Activated naive CD4-positive, alpha-beta T cell treated with anti-CD3 and anti-CD28 coated beads, Interleukin-2, amount 50 U/mL, for 24 hours (primary cell): ENCODE results near the gene TYRO3.
"Not testable (repeated sequence)": the region's sequence is repeated elsewhere in the genome, so short reads cannot be mapped to it uniquely, and the experiment has no call there.

ENCODE experiments used
- H3K27ac Mint-ChIP-seq: one replicate; pipeline ENCODE4 v1.8.0; 2021; ENCODE audit warnings: mild to moderate bottlenecking, mixed read lengths
- H3K27me3 Mint-ChIP-seq: one replicate; pipeline ENCODE4 v1.8.0; 2021; ENCODE audit warnings: mixed read lengths
- H3K36me3 Mint-ChIP-seq: one replicate; pipeline ENCODE4 v1.8.0; 2021; ENCODE audit warnings: mixed read lengths
- H3K4me1 Mint-ChIP-seq: one replicate; pipeline ENCODE4 v1.8.0; 2021; ENCODE audit warnings: mixed read lengths
- H3K4me3 Mint-ChIP-seq: one replicate; pipeline ENCODE4 v1.8.0; 2021; ENCODE audit warnings: mild to moderate bottlenecking, mixed read lengths
- H3K9me3 Mint-ChIP-seq: one replicate; pipeline ENCODE4 v1.8.0; 2021; ENCODE audit warnings: mixed read lengths

The TYRO3 gene

DNA sequence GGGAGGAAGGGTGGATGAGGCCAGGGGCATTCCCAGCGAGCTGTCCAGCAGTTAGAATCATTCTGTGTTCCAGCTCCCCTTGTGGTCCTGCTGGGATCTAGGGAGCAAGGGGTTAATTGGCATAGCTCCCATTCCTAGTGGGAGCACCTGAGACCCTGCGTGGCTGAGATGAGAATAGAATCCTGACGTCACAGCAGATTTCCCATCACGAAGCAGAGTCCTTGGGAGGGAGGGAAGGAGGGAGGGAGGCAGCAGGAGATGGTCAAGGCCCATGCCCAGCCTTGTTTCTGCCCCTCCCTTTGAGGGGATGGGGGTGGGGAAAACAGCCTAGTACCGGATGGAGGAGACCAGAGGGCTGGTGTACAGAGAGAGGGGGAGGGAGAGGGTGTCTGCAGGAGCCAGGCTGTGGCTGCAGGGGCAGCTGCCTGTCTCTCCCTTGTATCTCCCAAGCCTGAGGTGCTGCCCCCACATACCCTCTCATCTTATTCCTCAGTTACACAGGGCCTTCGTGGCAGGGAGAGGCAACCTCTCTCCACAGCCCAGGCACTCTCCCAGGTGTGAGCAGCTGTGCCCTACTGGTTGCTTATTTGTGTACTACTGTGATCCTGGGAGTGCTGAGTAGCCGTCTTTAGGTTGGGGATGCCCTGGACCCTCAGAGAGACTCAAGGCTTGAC, 5.4 kb downstream of the TYRO3 start:
- Mint-ChIP-seq H3K27me3 (peaks cover 3% of the 10 kb centered on the region), H3K4me1 (no peaks in the 10 kb centered on the region), H3K9me3 (no peaks in the 10 kb centered on the region), H3K36me3 (no peaks in the 10 kb centered on the region), H3K4me3 (no peak overlapping the region), H3K27ac (no peak overlapping the region)

DNA sequence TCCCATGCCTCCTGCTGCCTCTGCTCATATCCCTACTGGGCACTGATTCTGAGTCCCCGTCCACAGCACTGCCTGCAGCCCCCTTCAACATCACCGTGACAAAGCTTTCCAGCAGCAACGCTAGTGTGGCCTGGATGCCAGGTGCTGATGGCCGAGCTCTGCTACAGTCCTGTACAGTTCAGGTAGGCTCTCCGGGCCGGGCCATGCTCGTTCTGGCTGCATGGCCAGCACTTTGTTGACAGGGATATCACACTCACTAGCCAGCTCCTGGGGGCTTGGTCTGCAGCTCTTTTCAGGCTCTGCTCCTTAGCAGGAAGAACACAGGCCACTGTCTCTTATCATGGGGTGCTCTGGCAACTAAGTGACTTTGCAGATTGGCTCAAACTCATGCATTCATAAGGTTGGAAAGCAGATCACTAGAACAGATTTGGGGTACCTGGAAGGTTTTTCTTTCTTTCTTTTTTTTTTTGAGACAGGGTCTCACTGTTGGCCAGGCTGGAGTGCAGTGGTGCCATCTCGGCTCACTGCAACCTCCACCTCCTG, 6.0 kb downstream of the TYRO3 start:
- H3K4me3 Mint-ChIP-seq = no peak overlapping the region
- peaks cover 3% of the 10 kb centered on the region for H3K27me3 Mint-ChIP-seq
- H3K9me3 Mint-ChIP-seq = no peaks in the 10 kb centered on the region
- H3K36me3 Mint-ChIP-seq = no peaks in the 10 kb centered on the region
- H3K4me1 Mint-ChIP-seq = no peaks in the 10 kb centered on the region
- H3K27ac Mint-ChIP-seq = no peak overlapping the region

DNA sequence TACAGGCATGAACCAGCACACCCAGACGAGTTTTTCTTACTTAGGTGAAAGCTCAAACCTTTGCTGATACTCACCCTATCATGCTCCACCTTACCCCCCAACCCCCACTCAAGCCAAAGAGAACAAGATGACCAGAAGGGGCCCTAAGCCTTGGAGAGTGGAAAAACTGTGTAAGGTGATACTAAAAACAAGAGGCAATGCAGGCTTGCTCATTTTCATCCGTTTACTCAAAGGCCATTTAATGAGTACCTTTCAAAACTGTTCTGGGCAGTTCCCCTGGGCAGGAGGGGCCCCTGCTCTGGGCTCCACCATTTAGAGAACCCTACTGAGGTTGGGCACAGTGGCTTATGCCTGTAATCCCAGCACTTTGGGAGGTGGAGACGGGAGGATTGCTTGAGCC, 6.7 kb downstream of the TYRO3 start:
- no peak overlapping the region for H3K27ac Mint-ChIP-seq
- H3K27me3 Mint-ChIP-seq = peaks cover under 1% of the 10 kb centered on the region
- no peaks in the 10 kb centered on the region for H3K4me1 Mint-ChIP-seq
- H3K9me3 Mint-ChIP-seq = no peaks in the 10 kb centered on the region
- no peaks in the 10 kb centered on the region for H3K36me3 Mint-ChIP-seq
- H3K4me3 Mint-ChIP-seq = no peak overlapping the region

DNA sequence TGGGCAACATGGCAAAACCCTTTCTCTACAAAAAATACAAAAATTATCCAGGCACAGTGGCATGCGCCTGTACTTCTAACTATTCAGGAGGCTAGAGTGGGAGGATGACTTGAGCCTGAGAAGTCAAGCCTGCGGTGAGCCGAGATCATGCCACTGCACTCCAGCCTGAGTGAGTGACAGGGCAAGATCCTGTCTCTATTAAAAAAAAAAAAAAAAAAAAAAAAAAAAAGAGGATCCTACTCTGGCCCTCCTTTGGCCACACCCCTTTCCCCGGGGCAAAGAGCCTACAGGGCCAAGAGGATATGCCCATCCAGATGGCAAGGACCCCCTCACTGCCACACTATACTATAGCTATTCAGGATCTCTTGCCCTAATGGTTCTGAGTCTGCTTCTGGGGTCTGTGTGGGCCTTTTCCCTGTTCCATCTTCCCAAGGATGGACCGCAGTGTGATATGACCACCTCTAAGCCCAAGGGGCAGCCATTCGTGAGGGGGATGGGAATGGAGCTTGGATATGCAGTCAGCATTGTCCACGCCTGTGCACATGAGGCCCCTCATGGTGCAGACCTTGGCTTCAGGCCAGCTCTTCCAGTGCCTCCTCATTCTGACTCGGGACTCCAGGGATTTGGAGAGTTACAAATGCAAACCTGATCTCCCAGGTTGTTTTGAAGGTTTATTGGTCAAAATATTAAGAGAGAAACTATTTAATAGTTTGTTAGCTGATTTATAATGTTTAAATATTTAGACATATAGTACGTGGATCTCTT, 7.3 kb downstream of the TYRO3 start:
- Mint-ChIP-seq H3K9me3 (no peaks in the 10 kb centered on the region), H3K36me3 (no peaks in the 10 kb centered on the region), H3K4me1 (no peaks in the 10 kb centered on the region), H3K27me3 (no peaks in the 10 kb centered on the region), H3K4me3 (no peak overlapping the region), H3K27ac (no peak overlapping the region)

DNA sequence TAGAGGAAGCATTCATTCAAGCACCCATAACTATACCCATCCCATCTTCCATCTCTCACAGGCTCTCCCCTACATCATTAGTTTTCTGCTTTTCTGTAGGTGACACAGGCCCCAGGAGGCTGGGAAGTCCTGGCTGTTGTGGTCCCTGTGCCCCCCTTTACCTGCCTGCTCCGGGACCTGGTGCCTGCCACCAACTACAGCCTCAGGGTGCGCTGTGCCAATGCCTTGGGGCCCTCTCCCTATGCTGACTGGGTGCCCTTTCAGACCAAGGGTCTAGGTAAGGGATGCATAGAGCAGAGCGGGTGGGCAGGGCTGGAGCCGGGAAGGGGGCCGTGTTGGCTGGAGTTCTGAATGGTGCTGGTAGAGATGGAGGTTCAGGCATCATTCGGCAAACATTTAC, 8.2 kb downstream of the TYRO3 start:
- Mint-ChIP-seq H3K4me3 (no peak overlapping the region), H3K9me3 (no peaks in the 10 kb centered on the region), H3K36me3 (no peaks in the 10 kb centered on the region), H3K27ac (no peak overlapping the region), H3K4me1 (no peaks in the 10 kb centered on the region), H3K27me3 (no peaks in the 10 kb centered on the region)

DNA sequence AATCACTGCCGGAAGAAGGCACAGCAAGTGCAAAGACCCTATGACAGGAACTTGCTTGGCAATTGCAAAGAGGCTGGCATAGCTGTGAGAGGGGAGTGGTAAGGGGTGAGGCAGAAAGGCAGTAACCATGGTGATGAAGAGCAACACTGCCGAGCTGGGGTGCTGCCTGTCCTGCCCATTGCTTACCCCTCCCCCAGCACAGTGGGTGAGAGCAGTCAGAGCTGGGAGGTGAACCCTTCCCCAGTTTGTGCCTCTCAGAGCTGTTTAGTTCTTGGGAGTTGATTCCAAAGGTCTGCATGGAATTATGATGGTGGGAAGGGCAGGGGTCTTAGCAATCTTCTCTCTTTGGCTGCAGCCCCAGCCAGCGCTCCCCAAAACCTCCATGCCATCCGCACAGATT, 8.8 kb downstream of the TYRO3 start:
- Mint-ChIP-seq H3K4me1 (no peaks in the 10 kb centered on the region), H3K27ac (no peak overlapping the region), H3K9me3 (no peaks in the 10 kb centered on the region)

DNA sequence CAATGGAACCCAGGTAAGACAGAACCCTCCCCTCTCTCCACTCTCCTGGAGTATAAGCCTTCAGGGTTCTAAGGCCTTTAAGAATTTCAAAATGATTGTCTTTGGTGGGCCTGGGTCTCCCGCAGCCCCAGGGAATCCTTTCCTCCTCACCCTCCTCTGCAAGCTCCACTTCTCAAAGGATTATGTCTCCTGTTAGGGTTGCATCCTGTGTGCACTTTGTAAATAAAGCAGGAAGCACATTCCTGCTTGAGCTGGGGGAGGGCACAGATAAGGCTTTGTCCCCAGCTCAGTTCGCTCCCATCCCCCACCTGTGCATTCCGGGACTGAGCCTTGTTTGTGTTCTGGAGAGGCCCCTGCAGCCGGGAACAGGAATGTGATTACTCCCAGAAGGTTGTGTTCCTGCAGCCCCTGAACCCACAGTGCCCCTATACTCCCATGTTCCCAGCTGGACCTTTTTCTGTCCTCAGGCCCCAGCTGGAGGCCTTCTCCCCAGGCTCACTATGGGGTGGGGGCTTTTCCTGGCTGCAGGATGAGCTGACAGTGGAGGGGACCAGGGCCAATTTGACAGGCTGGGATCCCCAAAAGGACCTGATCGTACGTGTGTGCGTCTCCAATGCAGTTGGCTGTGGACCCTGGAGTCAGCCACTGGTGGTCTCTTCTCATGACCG, 9.5 kb downstream of the TYRO3 start:
- H3K4me3 Mint-ChIP-seq = no peak overlapping the region

More for the DNA sequence above, 8.8 kb downstream of the TYRO3 start:
- Mint-ChIP-seq H3K27me3 (no peaks in the 10 kb centered on the region), H3K4me3 (no peak overlapping the region), H3K36me3 (no peaks in the 10 kb centered on the region)

DNA sequence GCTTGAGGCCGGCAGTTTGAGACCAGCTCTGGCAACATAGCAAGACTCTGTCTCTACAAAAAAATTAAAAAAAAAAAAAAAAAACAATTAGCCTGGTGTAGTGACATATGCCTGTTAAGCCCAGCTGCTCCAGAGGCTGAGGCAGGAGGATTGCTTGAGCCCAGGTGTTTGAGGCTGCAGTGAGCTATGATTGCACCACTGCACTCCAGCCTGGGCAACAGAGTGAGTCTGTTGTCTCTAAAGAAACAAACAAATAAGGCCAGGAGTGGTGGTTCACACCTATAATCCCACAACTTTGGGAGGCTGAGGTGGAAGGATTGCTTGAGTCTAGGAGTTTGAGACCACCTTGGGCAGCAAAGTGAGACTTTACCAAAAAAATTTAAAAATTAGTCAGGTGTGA, 10.2 kb downstream of the TYRO3 start:
- H3K27me3 Mint-ChIP-seq, H3K36me3 Mint-ChIP-seq, H3K4me1 Mint-ChIP-seq, H3K9me3 Mint-ChIP-seq, H3K4me3 Mint-ChIP-seq, H3K27ac Mint-ChIP-seq: not testable (repeated sequence)

More for the DNA sequence above, 9.5 kb downstream of the TYRO3 start:
- Mint-ChIP-seq H3K27ac (no peak overlapping the region), H3K9me3 (no peaks in the 10 kb centered on the region), H3K4me1 (no peaks in the 10 kb centered on the region), H3K36me3 (no peaks in the 10 kb centered on the region), H3K27me3 (no peaks in the 10 kb centered on the region)

DNA sequence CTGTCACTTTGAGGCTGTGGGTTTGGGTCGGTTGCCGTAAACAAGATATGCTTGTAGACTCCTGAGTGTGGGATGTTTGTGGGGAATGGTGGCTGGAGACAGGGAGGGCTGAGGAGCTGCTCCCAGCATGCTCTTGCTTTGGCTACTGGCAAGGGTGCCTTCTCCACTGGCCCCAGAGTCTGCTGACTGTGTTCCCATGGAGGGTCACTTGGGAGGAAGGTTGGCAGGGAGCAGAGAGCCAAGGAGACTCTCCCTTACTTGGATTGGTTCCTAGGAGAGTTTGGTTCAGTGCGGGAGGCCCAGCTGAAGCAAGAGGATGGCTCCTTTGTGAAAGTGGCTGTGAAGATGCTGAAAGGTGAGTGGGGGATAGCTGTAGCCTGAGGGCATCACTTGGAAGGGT, 11.8 kb downstream of the TYRO3 start:
- Mint-ChIP-seq H3K27me3 (no peaks in the 10 kb centered on the region), H3K36me3 (no peaks in the 10 kb centered on the region), H3K27ac (no peak overlapping the region), H3K4me1 (no peaks in the 10 kb centered on the region), H3K4me3 (no peak overlapping the region), H3K9me3 (no peaks in the 10 kb centered on the region)

DNA sequence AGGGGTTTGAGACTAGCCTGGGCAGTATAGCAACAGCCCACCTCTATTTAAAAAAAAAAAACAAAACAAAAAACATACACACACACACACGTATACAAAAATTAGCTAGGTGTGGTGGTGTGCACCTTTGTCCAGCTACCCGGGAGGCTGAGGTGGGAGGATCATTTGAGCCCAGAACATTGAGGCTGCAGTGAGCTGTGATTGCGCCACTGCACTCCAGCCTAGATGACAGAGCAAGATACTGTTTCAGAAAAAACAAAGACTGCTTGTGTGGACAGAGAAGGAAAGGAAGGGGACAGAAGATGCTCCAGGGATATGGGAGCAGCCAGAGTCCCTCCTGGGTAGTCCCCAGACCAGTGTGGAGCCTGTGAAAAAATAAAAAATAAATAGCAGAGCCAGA, 12.9 kb downstream of the TYRO3 start:
- Mint-ChIP-seq H3K4me1 (no peaks in the 10 kb centered on the region), H3K36me3 (no peaks in the 10 kb centered on the region), H3K4me3 (no peak overlapping the region), H3K9me3 (no peaks in the 10 kb centered on the region), H3K27ac (no peak overlapping the region), H3K27me3 (no peaks in the 10 kb centered on the region)

DNA sequence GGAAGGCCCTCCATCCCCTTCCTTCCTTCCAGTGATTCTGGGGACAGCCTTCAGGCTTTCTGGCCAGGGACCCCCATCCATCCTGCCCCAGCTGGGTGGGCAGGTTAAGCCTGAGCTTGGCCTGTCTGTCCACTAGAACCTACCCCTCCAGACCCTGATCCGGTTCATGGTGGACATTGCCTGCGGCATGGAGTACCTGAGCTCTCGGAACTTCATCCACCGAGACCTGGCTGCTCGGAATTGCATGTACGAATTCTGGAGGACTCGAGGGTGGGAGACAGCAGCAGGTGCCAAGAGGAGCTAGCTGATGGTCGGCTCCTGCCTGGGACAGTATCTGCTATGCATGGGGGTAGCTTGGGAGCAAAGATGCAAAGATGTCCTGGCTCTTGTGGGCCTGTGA, 13.9 kb downstream of the TYRO3 start:
- Mint-ChIP-seq H3K4me3 (no peak overlapping the region), H3K36me3 (no peaks in the 10 kb centered on the region), H3K4me1 (no peaks in the 10 kb centered on the region), H3K27ac (no peak overlapping the region), H3K27me3 (no peaks in the 10 kb centered on the region), H3K9me3 (no peaks in the 10 kb centered on the region)

DNA sequence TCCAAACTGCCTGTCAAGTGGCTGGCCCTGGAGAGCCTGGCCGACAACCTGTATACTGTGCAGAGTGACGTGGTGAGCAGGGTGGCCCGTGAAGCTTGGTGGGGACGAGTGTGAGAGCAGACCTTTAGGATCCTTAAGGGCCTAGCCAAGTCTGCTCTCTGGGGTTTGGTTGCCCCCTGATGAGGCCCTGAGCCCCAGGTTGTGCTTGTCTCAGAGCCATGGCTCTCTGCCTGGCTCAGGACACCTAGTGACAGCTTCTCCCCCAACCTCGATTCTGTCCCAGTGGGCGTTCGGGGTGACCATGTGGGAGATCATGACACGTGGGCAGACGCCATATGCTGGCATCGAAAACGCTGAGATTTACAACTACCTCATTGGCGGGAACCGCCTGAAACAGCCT, 14.4 kb downstream of the TYRO3 start:
- H3K36me3 Mint-ChIP-seq = no peaks in the 10 kb centered on the region
- H3K4me1 Mint-ChIP-seq = no peaks in the 10 kb centered on the region
- no peaks in the 10 kb centered on the region for H3K27me3 Mint-ChIP-seq
- no peak overlapping the region for H3K27ac Mint-ChIP-seq
- no peaks in the 10 kb centered on the region for H3K9me3 Mint-ChIP-seq
- H3K4me3 Mint-ChIP-seq = no peak overlapping the region

DNA sequence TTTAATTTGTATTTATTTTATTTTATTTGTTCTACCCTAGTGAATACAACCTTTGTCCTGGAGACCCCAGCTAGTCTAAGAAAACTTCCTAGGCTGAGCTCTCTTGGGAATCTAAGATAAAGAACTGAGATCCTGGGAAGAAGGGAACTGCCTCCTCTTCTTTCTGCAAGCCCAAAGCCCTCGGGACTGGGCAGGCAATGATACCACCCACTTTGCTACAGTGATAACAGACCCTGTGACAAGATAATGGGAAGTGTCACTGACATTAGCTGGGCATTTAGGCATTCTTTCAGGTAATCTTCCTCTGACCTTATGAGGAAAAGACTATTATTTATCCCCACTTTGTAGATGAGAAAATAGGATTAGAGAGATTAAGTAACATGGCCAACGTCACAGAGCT, 15.1 kb downstream of the TYRO3 start:
- Mint-ChIP-seq H3K4me3 (no peak overlapping the region), H3K9me3 (no peaks in the 10 kb centered on the region), H3K36me3 (no peaks in the 10 kb centered on the region), H3K27ac (no peak overlapping the region), H3K27me3 (no peaks in the 10 kb centered on the region), H3K4me1 (no peaks in the 10 kb centered on the region)

DNA sequence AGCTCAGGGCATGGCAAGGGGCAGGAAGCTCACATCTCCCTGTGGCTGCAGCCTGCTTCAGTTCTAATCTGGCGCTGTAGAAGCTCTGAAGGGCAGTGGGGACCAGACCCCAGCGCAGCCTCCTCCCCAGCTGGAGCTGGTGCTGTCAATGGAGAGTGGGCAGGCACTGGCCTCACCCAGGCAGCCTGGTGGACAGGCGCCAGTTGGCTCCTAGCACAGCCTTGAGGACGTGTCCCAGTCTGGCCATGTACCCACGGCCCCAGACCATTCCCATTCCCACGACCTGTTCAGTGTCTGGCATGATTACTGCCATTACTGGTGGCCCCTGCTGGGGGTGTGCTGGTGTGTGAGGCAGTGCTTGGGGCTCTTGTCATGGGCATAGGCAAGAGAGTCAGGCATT, 16.3 kb downstream of the TYRO3 start:
- H3K4me1 Mint-ChIP-seq = no peaks in the 10 kb centered on the region
- no peaks in the 10 kb centered on the region for H3K9me3 Mint-ChIP-seq
- H3K27ac Mint-ChIP-seq = no peak overlapping the region
- no peaks in the 10 kb centered on the region for H3K36me3 Mint-ChIP-seq
- H3K27me3 Mint-ChIP-seq = no peaks in the 10 kb centered on the region
- no peak overlapping the region for H3K4me3 Mint-ChIP-seq

DNA sequence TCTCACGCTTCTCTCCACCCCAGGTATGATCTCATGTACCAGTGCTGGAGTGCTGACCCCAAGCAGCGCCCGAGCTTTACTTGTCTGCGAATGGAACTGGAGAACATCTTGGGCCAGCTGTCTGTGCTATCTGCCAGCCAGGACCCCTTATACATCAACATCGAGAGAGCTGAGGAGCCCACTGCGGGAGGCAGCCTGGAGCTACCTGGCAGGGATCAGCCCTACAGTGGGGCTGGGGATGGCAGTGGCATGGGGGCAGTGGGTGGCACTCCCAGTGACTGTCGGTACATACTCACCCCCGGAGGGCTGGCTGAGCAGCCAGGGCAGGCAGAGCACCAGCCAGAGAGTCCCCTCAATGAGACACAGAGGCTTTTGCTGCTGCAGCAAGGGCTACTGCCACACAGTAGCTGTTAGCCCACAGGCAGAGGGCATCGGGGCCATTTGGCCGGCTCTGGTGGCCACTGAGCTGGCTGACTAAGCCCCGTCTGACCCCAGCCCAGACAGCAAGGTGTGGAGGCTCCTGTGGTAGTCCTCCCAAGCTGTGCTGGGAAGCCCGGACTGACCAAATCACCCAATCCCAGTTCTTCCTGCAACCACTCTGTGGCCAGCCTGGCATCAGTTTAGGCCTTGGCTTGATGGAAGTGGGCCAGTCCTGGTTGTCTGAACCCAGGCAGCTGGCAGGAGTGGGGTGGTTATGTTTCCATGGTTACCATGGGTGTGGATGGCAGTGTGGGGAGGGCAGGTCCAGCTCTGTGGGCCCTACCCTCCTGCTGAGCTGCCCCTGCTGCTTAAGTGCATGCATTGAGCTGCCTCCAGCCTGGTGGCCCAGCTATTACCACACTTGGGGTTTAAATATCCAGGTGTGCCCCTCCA, 19.1 kb downstream of the TYRO3 start:
- Mint-ChIP-seq H3K36me3 (no peaks in the 10 kb centered on the region), H3K4me1 (no peaks in the 10 kb centered on the region), H3K9me3 (no peaks in the 10 kb centered on the region), H3K27me3 (peaks cover under 1% of the 10 kb centered on the region), H3K4me3 (no peak overlapping the region), H3K27ac (no peak overlapping the region)
